NT2/D1 (cell line): ENCODE results near the gene LRG1.
A peak's percentile ranks its signal among the peaks of the same experiment; 100 is the strongest.

Experiments used
- DNase-seq: peaks from one replicate; pipeline ENCODE4 v3.0.0-alpha.2; 2011; ENCODE audit warnings: low read depth, low spot score
- H3K27me3 ChIP-seq: 2 replicates; pipeline ENCODE4 v1.6.0; 2011; ENCODE audit warnings: mild to moderate bottlenecking; ENCODE audit not compliant: insufficient read length, insufficient read depth
- H3K36me3 ChIP-seq: 2 replicates; pipeline ENCODE4 v1.6.1; 2011; ENCODE audit warnings: mild to moderate bottlenecking, low read length, mixed read lengths; ENCODE audit not compliant: insufficient read depth, insufficient read length
- H3K4me1 ChIP-seq: 2 replicates; pipeline ENCODE4 v1.5.1; 2011; ENCODE audit not compliant: insufficient read depth, insufficient read length
- H3K4me3 ChIP-seq: 2 replicates; pipeline ENCODE4 v1.5.1; 2011; ENCODE audit warnings: low read depth; ENCODE audit not compliant: insufficient read length
- H3K9ac ChIP-seq: 2 replicates; pipeline ENCODE4 v1.6.0; 2011; ENCODE audit warnings: low read depth; ENCODE audit not compliant: insufficient read length
- H3K9me3 ChIP-seq: 2 replicates; pipeline ENCODE4 v1.5.1; 2011; ENCODE audit warnings: mild to moderate bottlenecking, low read length; ENCODE audit not compliant: insufficient read depth
- SUZ12 ChIP-seq: IDR thresholded peaks from 2 replicates; pipeline ENCODE4 v1.6.1; 2011; ENCODE audit not compliant: insufficient read length, insufficient read depth; ENCODE audit errors: extremely low read depth
- YY1 ChIP-seq: IDR thresholded peaks from 2 replicates; pipeline ENCODE4 v1.6.1; 2011; ENCODE audit not compliant: insufficient read length, insufficient read depth
- ZNF274 ChIP-seq: IDR thresholded peaks from 2 replicates; pipeline ENCODE4 v1.6.1; 2011; ENCODE audit warnings: mild to moderate bottlenecking, low read depth, low read length

The LRG1 gene

GRCh38 chr19:4502282-4503131 lies 37.3 kb downstream of the LRG1 start:
- no peak for TF ChIP-seq SUZ12
- TF ChIP-seq YY1: no peak
- no peak for TF ChIP-seq ZNF274
- H3K36me3 ChIP-seq: peaks cover 94% of the 10 kb centered on the region
- H3K4me3 ChIP-seq: no peak overlapping the region
- peaks cover 13% of the 10 kb centered on the region for H3K4me1 ChIP-seq
- no peaks in the 10 kb centered on the region for H3K9me3 ChIP-seq
- no peaks in the 10 kb centered on the region for H3K27me3 ChIP-seq
- DNase-seq: no peak
- peak overlapping the region; percentile 6 for H3K9ac ChIP-seq

GRCh38 chr19:4501691-4502090 lies 38.1 kb downstream of the LRG1 start:
- Histone ChIP-seq H3K4me3 (no peak overlapping the region), H3K36me3 (peaks cover 90% of the 10 kb centered on the region), H3K4me1 (peaks cover 13% of the 10 kb centered on the region), H3K9ac (no peak overlapping the region), H3K9me3 (no peaks in the 10 kb centered on the region), H3K27me3 (no peaks in the 10 kb centered on the region)
- no peak for DNase-seq
- TF ChIP-seq ZNF274 (no peak), SUZ12 (no peak), YY1 (no peak)

- H3K36me3 ChIP-seq: peaks cover 90% of the 10 kb centered on the region
- H3K4me3 ChIP-seq: no peak overlapping the region
- no peaks in the 10 kb centered on the region for H3K27me3 ChIP-seq
- no peak for DNase-seq
- peaks cover 13% of the 10 kb centered on the region for H3K4me1 ChIP-seq
- no peaks in the 10 kb centered on the region for H3K9me3 ChIP-seq
- TF ChIP-seq ZNF274 (no peak), YY1 (no peak), SUZ12 (no peak)
- H3K9ac ChIP-seq: peak overlapping the region; percentile 21
These were observed 38.8 kb downstream of the LRG1 start for GRCh38 chr19:4500841-4501591.

- H3K4me1 ChIP-seq: peaks cover 13% of the 10 kb centered on the region
- H3K4me3 ChIP-seq: no peak overlapping the region
- DNase-seq: no peak
- peaks cover 88% of the 10 kb centered on the region for H3K36me3 ChIP-seq
- H3K9ac ChIP-seq: no peak overlapping the region
- TF ChIP-seq SUZ12: no peak
- TF ChIP-seq YY1: no peak
- TF ChIP-seq ZNF274: no peak
- no peaks in the 10 kb centered on the region for H3K27me3 ChIP-seq
- no peaks in the 10 kb centered on the region for H3K9me3 ChIP-seq
These were observed 40.0 kb downstream of the LRG1 start for GRCh38 chr19:4499855-4500254.

- no peak overlapping the region for H3K4me3 ChIP-seq
- no peaks in the 10 kb centered on the region for H3K27me3 ChIP-seq
- no peaks in the 10 kb centered on the region for H3K9me3 ChIP-seq
- peaks cover 88% of the 10 kb centered on the region for H3K36me3 ChIP-seq
- no peak for TF ChIP-seq ZNF274
- TF ChIP-seq YY1: no peak
- TF ChIP-seq SUZ12: no peak
- no peak for DNase-seq
- H3K9ac ChIP-seq: no peak overlapping the region
- H3K4me1 ChIP-seq: peaks cover 16% of the 10 kb centered on the region
These were observed 40.5 kb downstream of the LRG1 start for GRCh38 chr19:4499318-4499717.

- TF ChIP-seq SUZ12 (no peak), ZNF274 (no peak), YY1 (no peak)
- DNase-seq: no peak
- H3K36me3 ChIP-seq: peaks cover 88% of the 10 kb centered on the region
- peaks cover 13% of the 10 kb centered on the region for H3K4me1 ChIP-seq
- no peaks in the 10 kb centered on the region for H3K27me3 ChIP-seq
- H3K4me3 ChIP-seq: no peak overlapping the region
- H3K9me3 ChIP-seq: no peaks in the 10 kb centered on the region
- no peak overlapping the region for H3K9ac ChIP-seq
These were observed 41.1 kb downstream of the LRG1 start for GRCh38 chr19:4498694-4499093.
